Ishikawa (cell line): ENCODE results near the gene KHDRBS2.

Experiments used
- EP300 ChIP-seq: IDR thresholded peaks from 2 replicates; pipeline ENCODE4 v1.6.1; 2012; ENCODE audit warnings: borderline replicate concordance
- RAD21 ChIP-seq: IDR thresholded peaks from 2 replicates; pipeline ENCODE4 v1.6.1; 2012; ENCODE audit warnings: low read depth
- TF ChIP-seq, protein P1 (sequence below): IDR thresholded peaks from 2 replicates; pipeline ENCODE4 v1.6.1; 2012
- TF ChIP-seq, protein P2 (sequence below): IDR thresholded peaks from 2 replicates; pipeline ENCODE4 v1.6.1; 2012; ENCODE audit warnings: low read depth, mild to moderate bottlenecking

DNA sequence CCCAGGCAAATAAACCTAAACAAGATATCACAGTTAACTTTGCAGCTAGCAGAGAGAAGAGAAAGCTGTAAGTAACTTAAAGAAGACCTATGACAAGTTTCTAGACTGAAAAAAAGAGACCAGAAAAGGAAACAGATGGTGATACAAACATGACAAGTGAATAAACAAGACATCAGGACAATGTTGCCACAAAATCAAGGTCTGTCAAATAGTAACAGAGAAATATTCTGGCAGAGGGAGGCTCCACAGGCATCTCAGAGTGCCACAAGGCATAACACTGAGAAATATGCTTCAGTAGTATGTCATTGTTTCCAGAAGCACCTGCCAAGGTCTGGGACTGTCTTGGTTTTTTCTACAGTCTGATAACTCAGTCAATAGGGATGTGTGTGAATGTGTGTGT, 332.2 kb downstream of the KHDRBS2 start:
- TF ChIP-seq EP300 (no peak), RAD21 (no peak)
- TF ChIP-seq, protein P1, sequence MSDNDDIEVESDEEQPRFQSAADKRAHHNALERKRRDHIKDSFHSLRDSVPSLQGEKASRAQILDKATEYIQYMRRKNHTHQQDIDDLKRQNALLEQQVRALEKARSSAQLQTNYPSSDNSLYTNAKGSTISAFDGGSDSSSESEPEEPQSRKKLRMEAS, result no peak
- TF ChIP-seq, protein P2, sequence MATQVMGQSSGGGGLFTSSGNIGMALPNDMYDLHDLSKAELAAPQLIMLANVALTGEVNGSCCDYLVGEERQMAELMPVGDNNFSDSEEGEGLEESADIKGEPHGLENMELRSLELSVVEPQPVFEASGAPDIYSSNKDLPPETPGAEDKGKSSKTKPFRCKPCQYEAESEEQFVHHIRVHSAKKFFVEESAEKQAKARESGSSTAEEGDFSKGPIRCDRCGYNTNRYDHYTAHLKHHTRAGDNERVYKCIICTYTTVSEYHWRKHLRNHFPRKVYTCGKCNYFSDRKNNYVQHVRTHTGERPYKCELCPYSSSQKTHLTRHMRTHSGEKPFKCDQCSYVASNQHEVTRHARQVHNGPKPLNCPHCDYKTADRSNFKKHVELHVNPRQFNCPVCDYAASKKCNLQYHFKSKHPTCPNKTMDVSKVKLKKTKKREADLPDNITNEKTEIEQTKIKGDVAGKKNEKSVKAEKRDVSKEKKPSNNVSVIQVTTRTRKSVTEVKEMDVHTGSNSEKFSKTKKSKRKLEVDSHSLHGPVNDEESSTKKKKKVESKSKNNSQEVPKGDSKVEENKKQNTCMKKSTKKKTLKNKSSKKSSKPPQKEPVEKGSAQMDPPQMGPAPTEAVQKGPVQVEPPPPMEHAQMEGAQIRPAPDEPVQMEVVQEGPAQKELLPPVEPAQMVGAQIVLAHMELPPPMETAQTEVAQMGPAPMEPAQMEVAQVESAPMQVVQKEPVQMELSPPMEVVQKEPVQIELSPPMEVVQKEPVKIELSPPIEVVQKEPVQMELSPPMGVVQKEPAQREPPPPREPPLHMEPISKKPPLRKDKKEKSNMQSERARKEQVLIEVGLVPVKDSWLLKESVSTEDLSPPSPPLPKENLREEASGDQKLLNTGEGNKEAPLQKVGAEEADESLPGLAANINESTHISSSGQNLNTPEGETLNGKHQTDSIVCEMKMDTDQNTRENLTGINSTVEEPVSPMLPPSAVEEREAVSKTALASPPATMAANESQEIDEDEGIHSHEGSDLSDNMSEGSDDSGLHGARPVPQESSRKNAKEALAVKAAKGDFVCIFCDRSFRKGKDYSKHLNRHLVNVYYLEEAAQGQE, result no peak
